GM18867 (cell line): ENCODE measurements around the gene ADCY1.
"Not testable (repeated sequence)": the region's sequence is repeated elsewhere in the genome, so short reads cannot be mapped to it uniquely, and the experiment has no call there.

Experiments
- ATAC-seq: cut with Tn5 transposase; IDR thresholded peaks from one replicate; pipeline ENCODE4 v1.9.1; 2021; ENCODE audit warnings: mild to moderate bottlenecking, moderate library complexity; ENCODE audit not compliant: unreplicated experiment

Gene ADCY1

DNA sequence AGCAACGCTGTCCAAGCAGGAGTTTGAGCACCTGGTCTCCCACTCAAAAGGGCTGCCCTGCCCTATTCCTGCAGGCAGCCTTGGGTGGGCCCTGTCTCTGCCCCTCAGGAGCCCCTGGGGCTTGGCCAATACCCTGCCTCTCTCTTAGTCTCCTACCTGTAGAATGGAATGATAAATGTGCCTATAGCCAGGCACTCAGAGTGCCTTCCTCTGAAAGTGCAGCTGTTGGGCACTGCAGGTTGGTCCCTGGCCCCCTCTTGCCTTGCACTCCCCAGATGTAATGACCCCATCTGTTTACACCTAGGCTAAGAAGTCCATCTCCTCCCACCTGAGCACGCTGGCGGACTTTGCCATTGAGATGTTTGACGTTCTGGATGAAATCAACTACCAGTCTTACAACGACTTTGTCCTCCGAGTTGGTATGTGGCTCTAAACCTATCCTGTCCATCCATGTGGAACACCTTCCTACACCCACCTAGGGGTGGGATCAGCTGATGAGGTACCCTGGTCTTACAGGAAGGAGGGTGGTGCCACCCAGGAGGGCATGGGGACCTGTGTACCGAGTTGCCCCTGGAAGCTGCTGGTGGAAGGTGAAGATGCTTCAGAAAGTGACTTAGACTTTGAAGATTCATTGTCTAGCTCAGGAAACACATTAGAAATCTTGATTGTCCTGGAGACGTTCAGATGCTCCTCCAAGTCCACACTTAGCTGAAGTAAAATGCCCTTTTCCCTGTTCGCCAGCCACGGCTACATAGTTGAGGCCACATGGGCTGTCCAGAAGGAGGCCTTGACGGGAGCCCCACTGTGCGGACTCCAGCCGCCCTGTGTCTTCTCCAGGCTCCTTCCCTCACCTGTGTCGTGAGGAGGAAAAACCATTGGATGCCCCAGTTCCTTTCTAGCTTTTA is 134.1 kb downstream of the ADCY1 start:
- no peak for ATAC-seq

- ATAC-seq, result no peak
These were observed 135.2 kb downstream of the ADCY1 start for GRCh38 chr7:45709168-45710042.

- ATAC-seq, result no peak
These were observed 136.3 kb downstream of the ADCY1 start for GRCh38 chr7:45710271-45711160.

DNA sequence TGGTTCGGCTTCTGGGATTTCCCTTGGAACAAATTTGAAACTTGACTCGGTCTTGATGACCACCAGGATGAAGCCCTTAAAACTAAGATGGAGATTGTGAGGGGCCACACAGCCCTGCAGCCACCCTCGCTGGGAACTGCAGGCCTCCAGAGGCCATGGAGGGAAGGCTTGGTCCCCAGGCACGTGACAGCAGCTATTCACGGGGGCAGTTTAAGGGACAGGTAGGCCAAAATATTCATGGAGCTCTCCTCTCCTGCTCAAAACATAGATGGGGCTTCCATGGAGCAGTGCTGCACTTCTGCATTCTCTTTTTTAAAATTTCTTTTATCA is 137.0 kb downstream of the ADCY1 start:
- no peak for ATAC-seq

DNA sequence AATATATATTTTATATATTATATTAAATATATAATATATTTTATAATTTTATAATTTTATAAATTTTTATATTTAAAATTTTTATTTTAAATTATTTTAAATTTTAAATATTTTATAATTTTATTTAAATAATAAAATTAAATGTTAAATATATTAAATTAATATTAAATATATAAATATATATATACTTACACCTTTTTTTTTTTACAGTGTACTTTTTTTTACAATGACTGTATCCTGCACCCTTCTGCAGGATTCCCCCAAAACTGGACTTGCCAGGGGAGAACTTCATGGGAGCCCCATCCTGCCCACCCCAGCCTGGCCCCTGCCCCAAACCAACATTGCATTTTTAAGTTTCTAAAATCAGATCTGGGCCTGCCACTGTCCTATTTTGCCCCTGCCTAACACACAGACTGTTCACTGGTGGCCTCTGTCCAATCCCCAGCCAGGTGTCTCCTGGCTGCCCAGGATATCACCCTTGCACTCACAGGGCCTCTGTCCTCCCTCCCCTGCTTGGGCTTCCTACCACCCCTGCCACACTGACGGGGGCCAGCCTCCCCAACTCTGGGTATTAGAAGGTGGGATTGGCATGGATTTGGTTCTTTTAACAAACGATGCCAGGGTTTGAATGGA is 138.0 kb downstream of the ADCY1 start:
- no peak for ATAC-seq

- no peak for ATAC-seq
These were observed 138.9 kb downstream of the ADCY1 start for GRCh38 chr7:45712872-45713668.

DNA sequence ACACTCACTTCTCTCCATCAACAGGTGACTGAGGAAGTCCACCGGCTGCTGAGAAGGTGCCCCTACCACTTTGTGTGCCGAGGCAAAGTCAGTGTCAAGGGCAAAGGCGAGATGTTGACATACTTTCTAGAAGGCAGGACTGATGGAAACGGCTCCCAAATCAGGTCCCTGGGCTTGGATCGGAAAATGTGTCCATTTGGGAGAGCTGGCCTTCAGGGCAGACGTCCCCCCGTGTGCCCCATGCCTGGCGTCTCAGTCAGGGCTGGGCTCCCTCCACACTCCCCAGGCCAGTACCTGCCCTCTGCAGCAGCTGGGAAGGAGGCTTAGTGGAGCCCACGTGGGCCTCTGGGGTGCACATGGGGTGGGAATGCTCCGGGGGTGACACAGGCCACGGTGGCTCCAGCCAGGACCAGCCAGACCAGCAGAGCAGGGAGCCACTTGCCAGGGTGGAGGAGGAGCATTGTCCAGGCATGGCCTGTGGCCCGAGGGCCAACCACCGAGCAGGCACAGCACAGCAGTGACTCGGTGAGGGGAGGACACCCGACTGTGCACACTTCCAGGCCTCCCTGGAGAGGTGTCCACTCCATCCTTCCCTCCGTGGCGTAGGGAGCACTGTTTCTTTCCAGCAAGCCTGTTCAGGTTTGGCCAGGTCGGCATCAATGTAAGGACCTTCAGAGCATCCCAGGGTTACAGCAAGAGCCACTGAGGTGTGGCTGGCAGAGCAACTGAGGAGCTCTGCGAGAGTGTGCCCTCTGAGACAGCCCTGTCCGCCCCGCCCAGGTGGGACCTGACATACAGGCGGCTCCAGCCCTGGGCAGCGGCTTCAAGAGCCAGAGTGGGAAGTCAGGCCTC is 139.7 kb downstream of the ADCY1 start:
- no peak for ATAC-seq

GRCh38 chr7:45714521-45714820 is 140.3 kb downstream of the ADCY1 start:
- no peak for ATAC-seq

GRCh38 chr7:45715471-45716352 is 141.5 kb downstream of the ADCY1 start:
- ATAC-seq, result no peak

DNA sequence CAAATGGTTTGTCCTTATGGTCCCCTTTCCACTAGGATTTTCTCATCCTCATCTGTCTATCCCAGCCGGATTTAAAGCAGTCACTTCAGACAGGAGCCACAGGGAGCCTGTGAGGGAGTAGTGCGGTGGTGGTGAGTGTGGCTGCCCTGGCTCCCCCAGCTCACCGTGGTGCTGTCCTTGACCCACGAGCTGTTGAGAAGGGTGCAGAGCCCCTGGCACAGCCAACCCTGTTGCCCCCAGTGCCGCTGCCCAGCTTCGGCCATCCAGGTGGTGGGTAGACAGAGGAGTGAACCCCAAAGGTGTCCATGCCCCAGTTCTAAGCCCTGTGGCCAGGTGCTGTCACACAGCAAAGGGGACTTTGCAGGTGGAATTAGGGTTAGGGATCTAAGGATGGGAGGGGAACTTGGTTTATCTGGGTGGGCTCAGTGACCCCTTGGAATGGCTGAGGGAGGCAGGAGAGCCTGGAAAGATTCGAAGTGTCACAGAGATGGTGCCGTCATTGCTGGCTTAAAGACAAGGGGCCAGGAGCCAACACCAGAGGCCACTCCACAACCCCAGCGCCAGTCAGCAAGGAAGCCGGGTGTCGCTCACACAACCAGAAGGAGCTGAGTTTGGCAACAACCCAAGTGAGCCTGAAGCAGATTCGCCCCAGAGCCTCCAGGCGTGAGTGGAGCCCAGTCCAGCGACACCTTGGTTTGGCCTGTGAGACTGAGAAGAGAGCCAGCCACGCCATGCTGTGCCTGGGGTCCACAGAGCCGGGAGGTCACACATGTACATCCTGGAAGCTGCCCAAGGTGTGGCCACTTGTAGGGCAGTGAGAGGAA is 142.4 kb downstream of the ADCY1 start:
- ATAC-seq, result no peak

GRCh38 chr7:45717537-45718235 is 143.5 kb downstream of the ADCY1 start:
- no peak for ATAC-seq

GRCh38 chr7:45718464-45719330 is 144.5 kb downstream of the ADCY1 start:
- ATAC-seq, result no peak

- ATAC-seq, result no peak
These were observed 146.8 kb downstream of the ADCY1 start for GRCh38 chr7:45720989-45721388.

- ATAC-seq, result no peak
These were observed 147.8 kb downstream of the ADCY1 start for GRCh38 chr7:45721686-45722598.

DNA sequence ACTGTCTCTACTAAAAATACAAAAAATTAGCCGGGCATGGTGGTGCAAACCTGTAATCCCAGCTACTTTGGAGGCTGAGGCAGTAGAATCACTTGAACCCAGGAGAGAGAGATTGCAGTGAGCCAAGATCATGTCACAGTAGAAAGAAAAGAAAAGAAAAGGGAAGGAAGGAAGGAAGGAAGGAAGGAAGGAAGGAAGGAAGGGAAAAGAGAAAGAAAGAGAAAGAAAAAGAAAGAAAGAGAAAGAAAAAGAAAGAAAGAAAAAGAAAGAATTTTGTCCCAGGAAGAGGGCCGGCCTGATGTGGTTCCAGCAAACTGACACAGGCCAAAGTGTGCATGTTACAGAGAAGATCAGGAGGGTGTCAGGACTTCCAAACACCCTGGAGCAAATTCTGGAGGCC is 151.1 kb downstream of the ADCY1 start:
- ATAC-seq, result not testable (repeated sequence)
